HG03457 (cell line): Measurements from ENCODE around the gene SPINT3.

Experiments
- ATAC-seq: cut with Tn5 transposase; IDR thresholded peaks from one replicate; pipeline ENCODE4 v1.9.1; 2021; ENCODE audit warnings: moderate number of reproducible peaks; ENCODE audit not compliant: unreplicated experiment

SPINT3 gene

DNA sequence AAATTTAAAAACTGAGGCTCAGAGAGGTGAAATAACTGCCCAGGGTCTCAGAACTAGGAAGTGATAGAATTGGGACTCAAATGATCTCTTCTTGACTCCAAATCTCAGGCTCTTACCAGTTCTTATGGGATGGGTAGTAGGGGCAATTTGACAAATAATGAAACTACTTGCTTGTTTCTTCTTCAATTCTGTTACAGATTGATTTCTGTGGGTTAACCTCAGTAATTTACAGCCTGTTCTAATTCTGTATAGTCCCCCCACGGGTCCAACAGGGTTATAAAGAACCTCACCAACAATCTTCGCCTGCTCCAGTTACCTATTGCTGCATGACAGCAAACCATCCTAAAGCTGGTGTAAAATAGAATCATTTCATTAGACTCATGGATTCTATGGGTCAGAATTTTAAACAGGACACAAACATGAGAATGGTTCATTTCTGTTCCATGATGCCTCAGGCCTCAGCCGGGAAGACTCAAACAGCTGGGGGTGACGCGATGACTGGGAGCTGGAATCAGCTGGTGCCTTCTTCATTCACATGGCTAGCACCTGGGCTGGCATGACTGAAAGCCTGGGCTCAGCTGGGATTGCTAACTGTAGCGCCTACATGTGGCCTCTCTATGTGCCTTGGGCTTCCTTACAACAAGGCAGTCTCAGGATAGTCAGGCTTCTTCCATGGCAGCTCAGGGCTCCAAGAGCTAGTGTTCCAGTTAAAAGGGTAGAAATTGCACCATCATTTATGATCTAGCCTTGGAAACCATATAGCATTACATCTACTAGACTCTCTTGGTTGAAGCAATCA, 52.5 kb downstream of the SPINT3 start:
- ATAC-seq: no peak
